Activated CD8-positive, alpha-beta T cell treated with anti-CD3 and anti-CD28 coated beads for 36 hours (primary cell): ENCODE data around the gene CHMP5. TPM values are rescaled to one million over a fixed set of nuclear protein-coding genes. Genes with fewer than 3 reads are reported as not detected.

Experiments used
- ATAC-seq: fragments of 200-7000 bp; cut with Tn5 transposase; one replicate; pipeline ENCODE4 v1.10.0; 2021; ENCODE audit warnings: mild to moderate bottlenecking, moderate library complexity
- CTCF ChIA-PET: fragments of 350-600 bp; sonication (Branson Sonifier 250); formaldehyde crosslinking; loops from one replicate; lab custom pipeline; 2021; ENCODE audit warnings: antibody characterized with exemption; lab: Charles Lee
- POLR2A ChIA-PET: fragments of 350-600 bp; sonication (Branson Sonifier 250); formaldehyde crosslinking; loops from one replicate; lab custom pipeline; 2021; ENCODE audit warnings: antibody characterized with exemption; lab: Charles Lee
- DNase-seq: peaks from one replicate; pipeline ENCODE4 v3.0.0-alpha.2; 2020
- H3K27ac Mint-ChIP-seq: one replicate; pipeline ENCODE4 v1.8.0; 2021; ENCODE audit warnings: mild to moderate bottlenecking, mixed read lengths
- H3K27me3 Mint-ChIP-seq: one replicate; pipeline ENCODE4 v1.8.0; 2021; ENCODE audit warnings: mixed read lengths
- H3K36me3 Mint-ChIP-seq: one replicate; pipeline ENCODE4 v1.8.0; 2021; ENCODE audit warnings: low read depth, mixed read lengths
- H3K4me1 Mint-ChIP-seq: one replicate; pipeline ENCODE4 v1.8.0; 2021; ENCODE audit warnings: low read depth, mixed read lengths
- H3K4me3 Mint-ChIP-seq: one replicate; pipeline ENCODE4 v1.8.0; 2021; ENCODE audit warnings: mild to moderate bottlenecking, moderate library complexity, mixed read lengths
- H3K9me3 Mint-ChIP-seq: one replicate; pipeline ENCODE4 v1.8.0; 2021; ENCODE audit warnings: mixed read lengths
- CTCF ChIP-seq: fragments of 200-600 bp; IDR thresholded peaks from one replicate; pipeline ENCODE4 v1.8.0; 2022; ENCODE audit warnings: antibody characterized with exemption, mild to moderate bottlenecking
- intact Hi-C: fragments of 100-400 bp; cut with micrococcal nuclease; formaldehyde crosslinking; loops from one replicate; pipeline ENCODE4 v1.10.0; 2022
- total RNA-seq, 2 experiments: library from RNA; stranded (reverse); gene quantifications; one replicate each; pipeline ENCODE4 v1.2.3, GENCODE V29; 2021

CHMP5 gene
- total RNA-seq, 2 experiments from 2014 or later, result 64.6 to 74.2 TPM

- intact Hi-C loops, result no loop called here
- H3K27ac Mint-ChIP-seq, result no peak overlapping the region
- CTCF ChIA-PET, result no interaction called here
- DNase-seq, result no peak
- POLR2A ChIA-PET, result interaction anchor here (1.6 kb wide), 2 partner anchors 11 to 13 kb away, joined by 3 to 5 read pairs; no protein-coding TSS in a partner anchor
- no peak overlapping the region for H3K4me3 Mint-ChIP-seq
- no peaks in the 10 kb centered on the region for H3K27me3 Mint-ChIP-seq
- no peaks in the 10 kb centered on the region for H3K9me3 Mint-ChIP-seq
- ATAC-seq, result no peak
- no peak for TF ChIP-seq CTCF
- H3K36me3 Mint-ChIP-seq, result peaks cover 12% of the 10 kb centered on the region
- H3K4me1 Mint-ChIP-seq, result no peaks in the 10 kb centered on the region
Measured at GRCh38 chr9:33246269-33246860, 18.5 kb upstream of the CHMP5 start.

- Mint-ChIP-seq H3K4me3 (no peak overlapping the region), H3K27ac (no peak overlapping the region), H3K4me1 (no peaks in the 10 kb centered on the region), H3K9me3 (no peaks in the 10 kb centered on the region), H3K36me3 (peaks cover 22% of the 10 kb centered on the region), H3K27me3 (no peaks in the 10 kb centered on the region)
- ChIA-PET CTCF (interaction anchor here (1.3 kb wide), 1 partner anchor 167 kb away, joined by 4 read pairs; no protein-coding TSS in a partner anchor), POLR2A (interaction anchor here (0.8 kb wide), 1 partner anchor 8 kb away, joined by 3 read pairs; the partner anchor contains the start of gene SPINK4)
- no peak for TF ChIP-seq CTCF
- intact Hi-C loops, result no loop called here
- no peak for DNase-seq
- no peak for ATAC-seq
Measured at GRCh38 chr9:33248606-33249005, 16.2 kb upstream of the CHMP5 start.

GRCh38 chr9:33249087-33249658 is 15.7 kb upstream of the CHMP5 start:
- ATAC-seq (no peak), DNase-seq (no peak)
- no peak for TF ChIP-seq CTCF
- H3K27me3 Mint-ChIP-seq, result no peaks in the 10 kb centered on the region
- no peak overlapping the region for H3K4me3 Mint-ChIP-seq
- H3K36me3 Mint-ChIP-seq, result peaks cover 24% of the 10 kb centered on the region
- no peaks in the 10 kb centered on the region for H3K4me1 Mint-ChIP-seq
- H3K9me3 Mint-ChIP-seq, result no peaks in the 10 kb centered on the region
- H3K27ac Mint-ChIP-seq, result no peak overlapping the region
- ChIA-PET CTCF (no interaction called here), POLR2A (interaction anchor here (0.8 kb wide), 1 partner anchor 9 kb away, joined by 3 read pairs; the partner anchor contains the start of gene SPINK4)
- intact Hi-C loops, result no loop called here

GRCh38 chr9:33249983-33250382 is 14.9 kb upstream of the CHMP5 start:
- no peak for DNase-seq
- TF ChIP-seq CTCF, result no peak
- ChIA-PET CTCF (no interaction called here), POLR2A (interaction anchor here (1.6 kb wide), 1 partner anchor 13 kb away, joined by 5 read pairs; no protein-coding TSS in a partner anchor)
- Mint-ChIP-seq H3K27ac (no peak overlapping the region), H3K27me3 (no peaks in the 10 kb centered on the region), H3K36me3 (peaks cover 32% of the 10 kb centered on the region), H3K4me3 (no peak overlapping the region), H3K9me3 (no peaks in the 10 kb centered on the region), H3K4me1 (no peaks in the 10 kb centered on the region)
- no peak for ATAC-seq
- intact Hi-C loops, result no loop called here

- H3K27me3 Mint-ChIP-seq, result no peaks in the 10 kb centered on the region
- no peaks in the 10 kb centered on the region for H3K9me3 Mint-ChIP-seq
- no peak for TF ChIP-seq CTCF
- intact Hi-C loops, result no loop called here
- no peak overlapping the region for H3K4me3 Mint-ChIP-seq
- no peaks in the 10 kb centered on the region for H3K4me1 Mint-ChIP-seq
- CTCF ChIA-PET, result no interaction called here
- DNase-seq (no peak), ATAC-seq (no peak)
- peaks cover 32% of the 10 kb centered on the region for H3K36me3 Mint-ChIP-seq
- no peak overlapping the region for H3K27ac Mint-ChIP-seq
- POLR2A ChIA-PET, result interaction anchor here (1.6 kb wide), 1 partner anchor 13 kb away, joined by 5 read pairs; no protein-coding TSS in a partner anchor
Measured at GRCh38 chr9:33250458-33250995, 14.3 kb upstream of the CHMP5 start.
